HG03575 (cell line): ENCODE data around the gene ARMC9.
"Not testable (repeated sequence)": the region's sequence is repeated elsewhere in the genome, so short reads cannot be mapped to it uniquely, and the experiment has no call there.

ENCODE experiments used
- ATAC-seq: cut with Tn5 transposase; IDR thresholded peaks from one replicate; pipeline ENCODE4 v1.9.1; 2021; ENCODE audit not compliant: unreplicated experiment, insufficient number of reproducible peaks, low FRiP score; ENCODE audit errors: extremely low read depth

ARMC9 gene

DNA sequence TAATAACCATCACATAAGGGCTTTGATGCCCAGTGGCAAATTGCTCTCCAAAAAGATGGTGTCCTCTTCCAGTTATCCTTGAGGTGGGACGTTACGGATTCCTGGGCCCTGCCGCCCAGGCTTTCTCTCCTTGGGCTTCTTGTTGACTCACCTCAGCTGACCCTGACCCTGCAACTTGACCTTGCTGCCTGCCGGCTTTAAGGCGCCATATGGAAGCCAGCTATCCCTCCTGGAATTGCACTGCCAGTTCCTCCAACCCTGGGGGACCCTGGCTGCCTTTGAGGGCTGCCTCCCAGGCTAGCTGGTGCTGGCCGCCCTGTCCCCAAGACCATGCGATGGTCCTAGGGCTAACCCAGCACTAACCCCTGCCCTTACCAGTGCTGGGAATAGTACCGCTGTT is 168.7 kb downstream of the ARMC9 start:
- ATAC-seq: no peak

- no peak for ATAC-seq
These were observed 171.4 kb downstream of the ARMC9 start for GRCh38 chr2:231369580-231370428.

DNA sequence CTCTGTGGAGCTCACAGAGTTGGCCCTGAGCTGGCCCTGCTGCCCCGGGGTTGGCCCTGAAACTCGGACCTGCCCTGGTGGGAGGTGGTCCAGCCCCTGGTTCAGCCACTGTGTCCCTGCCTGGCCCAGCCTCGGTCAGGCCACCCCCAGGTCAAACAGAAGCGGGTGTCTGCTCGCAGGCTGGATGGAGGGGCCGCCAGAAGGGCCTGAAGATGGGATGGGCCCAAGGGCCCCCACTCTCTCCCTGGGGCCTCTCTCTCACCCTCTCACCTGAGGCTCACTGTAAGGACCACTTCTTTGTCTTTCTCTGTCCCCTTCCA is 172.0 kb downstream of the ARMC9 start:
- no peak for ATAC-seq

DNA sequence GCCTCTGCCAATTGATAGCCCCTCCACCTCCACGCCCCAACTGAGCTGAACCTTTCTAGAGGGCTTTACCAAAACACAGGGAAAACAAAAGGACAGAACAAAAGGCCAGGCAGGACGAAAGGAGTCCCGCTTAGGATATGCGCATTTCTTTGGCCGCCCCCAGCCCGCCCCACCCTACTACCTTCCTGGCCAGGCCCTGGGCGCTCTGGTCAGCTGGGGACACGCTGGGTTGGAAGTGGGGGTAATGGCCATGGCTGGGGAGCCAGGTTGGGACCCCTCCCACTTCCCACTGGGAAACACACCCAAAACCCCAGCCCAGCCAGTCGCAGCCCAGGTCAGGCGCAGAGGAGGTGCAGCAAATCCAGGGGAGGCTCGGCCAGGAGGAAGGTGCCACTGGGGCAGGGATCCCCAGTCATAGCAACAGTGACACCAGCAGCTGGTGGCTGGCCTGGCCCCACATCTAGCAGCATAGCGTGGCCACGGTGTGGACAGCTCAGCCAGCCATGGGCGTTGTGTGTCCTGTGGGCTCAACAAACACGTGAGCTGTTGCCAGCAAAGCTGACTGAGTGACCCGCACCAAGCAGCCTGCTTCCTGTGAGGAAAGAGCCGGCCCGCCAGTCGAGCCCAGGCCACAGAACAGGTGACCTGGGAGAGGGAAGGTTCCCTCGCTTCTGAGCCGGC is 172.5 kb downstream of the ARMC9 start:
- ATAC-seq: no peak

GRCh38 chr2:231371430-231372054 is 173.1 kb downstream of the ARMC9 start:
- ATAC-seq: no peak

GRCh38 chr2:231372326-231372725 is 173.9 kb downstream of the ARMC9 start:
- no peak for ATAC-seq

DNA sequence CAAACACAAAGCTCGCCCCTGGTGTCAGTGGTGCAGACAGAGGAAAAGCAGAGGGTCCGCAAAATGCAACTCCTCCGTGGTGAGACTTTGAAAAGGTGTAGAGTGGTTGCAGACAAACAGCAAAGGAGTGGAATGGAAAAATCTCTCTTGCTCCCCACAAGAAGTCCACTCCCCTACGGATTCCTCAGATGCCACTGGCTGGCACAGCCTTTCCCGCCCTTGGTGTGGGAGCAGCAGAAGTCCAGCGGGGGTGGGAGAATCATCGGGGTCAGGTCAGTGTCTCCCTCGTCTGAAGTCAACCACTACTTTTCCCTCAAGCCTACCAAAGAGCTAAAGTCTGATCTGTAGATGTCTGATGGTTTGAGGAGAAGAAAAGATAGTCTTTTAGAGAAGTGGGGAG is 174.8 kb downstream of the ARMC9 start:
- ATAC-seq: no peak

GRCh38 chr2:231373786-231374349 is 175.4 kb downstream of the ARMC9 start:
- no peak for ATAC-seq

GRCh38 chr2:231374771-231375170 is 176.3 kb downstream of the ARMC9 start:
- no peak for ATAC-seq

GRCh38 chr2:231375994-231376615 is 177.7 kb downstream of the ARMC9 start:
- ATAC-seq: not testable (repeated sequence)

- no peak for ATAC-seq
These were observed 178.4 kb downstream of the ARMC9 start for GRCh38 chr2:231376857-231377256.

DNA sequence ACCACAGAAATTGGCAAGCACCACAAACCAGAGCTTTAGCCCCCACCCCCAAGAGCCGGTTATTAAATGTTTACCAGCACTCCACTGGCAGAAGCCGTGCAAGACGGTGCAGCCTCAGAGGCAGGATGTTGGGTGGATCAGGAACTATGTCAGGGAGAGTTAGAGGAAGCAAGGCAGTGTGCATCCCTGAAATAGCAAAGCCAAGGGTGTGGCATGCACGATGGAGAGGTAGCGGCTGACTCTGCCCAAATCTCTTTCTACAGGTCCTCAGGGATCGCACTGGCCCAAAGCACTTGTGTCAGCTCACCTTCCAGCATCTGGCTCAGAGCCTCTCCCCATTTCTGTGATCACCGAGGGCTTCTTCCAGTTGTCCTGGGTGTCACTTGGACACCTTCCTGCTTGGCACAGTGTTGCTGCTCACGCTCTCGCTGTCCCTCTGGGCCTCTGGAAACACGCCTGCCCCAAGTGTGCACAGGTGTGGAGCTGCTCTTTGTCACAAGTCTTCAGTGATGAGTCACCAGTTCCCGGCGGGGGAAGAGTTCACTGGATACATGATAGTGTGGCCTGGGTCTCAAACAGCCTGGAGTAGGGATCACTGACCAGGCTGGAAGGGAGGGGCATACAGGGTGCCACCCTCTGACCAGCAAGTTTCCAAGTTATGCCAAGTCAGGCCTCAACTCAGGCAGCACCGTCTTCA is 179.7 kb downstream of the ARMC9 start:
- no peak for ATAC-seq

- no peak for ATAC-seq
These were observed 181.1 kb downstream of the ARMC9 start for GRCh38 chr2:231379266-231380215.

DNA sequence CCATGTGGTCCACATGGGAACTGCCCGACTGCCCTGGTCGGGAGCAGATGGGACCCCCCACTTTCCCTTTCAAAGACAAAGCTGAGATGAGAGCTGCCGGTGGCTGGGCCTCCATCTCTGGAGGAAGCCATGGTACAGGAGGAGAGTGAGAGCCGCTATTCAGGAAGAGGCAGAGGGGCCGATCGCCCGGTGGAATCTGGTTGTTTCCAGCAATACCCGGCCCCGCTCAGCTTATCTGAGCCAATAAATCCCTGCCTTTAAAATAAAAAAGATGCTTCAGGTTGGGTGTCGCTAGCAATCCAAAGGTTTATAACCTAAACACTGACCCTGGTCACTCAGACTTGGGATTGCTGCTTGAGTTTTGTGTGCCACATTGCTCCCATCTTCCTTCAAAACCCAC is 181.9 kb downstream of the ARMC9 start:
- no peak for ATAC-seq

- no peak for ATAC-seq
These were observed 182.8 kb downstream of the ARMC9 start for GRCh38 chr2:231380991-231381847.

DNA sequence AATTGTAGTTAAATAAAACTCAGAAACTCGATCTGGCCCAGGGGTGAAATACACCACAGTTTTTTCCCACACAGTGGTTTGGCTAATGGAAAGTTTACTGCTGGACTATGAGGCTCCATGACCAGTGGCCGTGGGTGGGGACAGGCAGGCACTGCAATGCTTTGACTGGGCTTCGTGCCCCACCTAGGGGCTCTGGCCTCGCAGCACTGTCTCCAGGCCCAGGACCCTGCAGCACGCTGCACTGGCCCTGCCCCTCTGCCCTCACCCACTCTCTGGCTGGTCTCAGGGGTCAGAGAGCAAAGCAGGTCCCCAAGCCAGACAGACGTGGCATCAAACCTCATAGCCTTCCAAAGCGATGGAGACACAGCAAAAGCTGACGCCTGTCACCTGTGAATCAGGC is 183.7 kb downstream of the ARMC9 start:
- no peak for ATAC-seq
